CD4-positive, alpha-beta T cell (primary cell): ENCODE measurements around the gene ARFGEF3. TPM values are rescaled to one million over a fixed set of nuclear protein-coding genes. Genes with fewer than 3 reads are reported as not detected.

Source experiments
- ATAC-seq: fragments of 200-7000 bp; cut with Tn5 transposase; one replicate; pipeline ENCODE4 v1.10.0; 2022; ENCODE audit warnings: mild to moderate bottlenecking; ENCODE audit not compliant: poor library complexity
- CTCF ChIA-PET: fragments of 350-600 bp; sonication (Branson Sonifier 250); formaldehyde crosslinking; loops from one replicate; lab custom pipeline; 2021; ENCODE audit warnings: antibody characterized with exemption, inconsistent platforms; lab: Charles Lee
- POLR2A ChIA-PET: fragments of 350-600 bp; sonication (Branson Sonifier 250); formaldehyde crosslinking; loops from one replicate; lab custom pipeline; 2021; ENCODE audit warnings: antibody characterized with exemption, inconsistent platforms; lab: Charles Lee
- DNase-seq, 14 experiments: peaks; one replicate each; pipeline ENCODE4 v3.0.0-alpha.2; 2013 to 2020; ENCODE audit warnings: mixed read lengths in 2 of 14
- H3K27ac ChIP-seq, 2 donors: one replicate each; pipeline versions ENCODE4 v1.5.1 to v1.7.0; 2013; ENCODE audit warnings: low read length in 2 of 2, low read depth in 1 of 2, mild to moderate bottlenecking in 1 of 2
- H3K27me3 ChIP-seq, 2 experiments: 1 replicate in 1 of 2; 2 replicates in 1 of 2; pipeline versions ENCODE4 v1.6.1 to v1.7.0; 2013; ENCODE audit warnings: low read length in 2 of 2, control low read depth in 1 of 2, mild to moderate bottlenecking in 1 of 2, moderate library complexity in 1 of 2; ENCODE audit not compliant: insufficient read depth in 2 of 2, control insufficient read depth in 1 of 2
- H3K36me3 ChIP-seq: one replicate; pipeline ENCODE4 v1.6.1; 2013; ENCODE audit warnings: low read length, control low read depth; ENCODE audit not compliant: insufficient read depth
- H3K4me1 ChIP-seq: one replicate; pipeline ENCODE4 v1.6.1; 2013; ENCODE audit warnings: low read length, control low read depth; ENCODE audit not compliant: insufficient read depth
- H3K4me3 ChIP-seq: one replicate; pipeline ENCODE4 v1.5.1; 2013; ENCODE audit warnings: mild to moderate bottlenecking, low read length, moderate library complexity
- H3K9me3 ChIP-seq, 2 experiments: 1 replicate in 1 of 2; 2 replicates in 1 of 2; pipeline versions ENCODE4 v1.6.1 to v1.7.0; 2013; ENCODE audit warnings: low read length in 2 of 2, mild to moderate bottlenecking in 2 of 2, control low read depth in 1 of 2, moderate library complexity in 1 of 2; ENCODE audit not compliant: control insufficient read depth in 1 of 2, insufficient read depth in 1 of 2
- H3K27ac Mint-ChIP-seq: one replicate; pipeline ENCODE4 v1.8.0; 2020; ENCODE audit warnings: mixed read lengths
- H3K27me3 Mint-ChIP-seq: one replicate; pipeline ENCODE4 v1.8.0; 2021; ENCODE audit warnings: mixed read lengths
- H3K36me3 Mint-ChIP-seq: one replicate; pipeline ENCODE4 v1.8.0; 2021; ENCODE audit warnings: low read depth, mixed read lengths
- H3K4me1 Mint-ChIP-seq: one replicate; pipeline ENCODE4 v1.8.0; 2021; ENCODE audit warnings: low read depth, mixed read lengths
- H3K4me3 Mint-ChIP-seq: one replicate; pipeline ENCODE4 v1.8.0; 2020; ENCODE audit warnings: mild to moderate bottlenecking, mixed read lengths
- H3K9me3 Mint-ChIP-seq: one replicate; pipeline ENCODE4 v1.8.0; 2020; ENCODE audit warnings: mixed read lengths
- intact Hi-C, 2 experiments: fragments of 100-400 bp; cut with DNase I in 1 of 2; cut with micrococcal nuclease in 1 of 2; formaldehyde crosslinking; loops; one replicate each; pipeline versions ENCODE4 v1.15.1 to v1.9.0; 2023 to 2025; cut with DNase I, micrococcal nuclease
- total RNA-seq, 174 experiments: library from RNA in 2 of 174; stranded (reverse) in 2 of 174; gene quantifications; one replicate each; pipeline ENCODE4 v1.2.3 and lab custom pipeline; 2021 to 2026
- TF ChIP-seq, protein P1 (sequence below): fragments of 200-600 bp; IDR thresholded peaks from one replicate; pipeline ENCODE4 v1.8.0; 2022; ENCODE audit warnings: antibody characterized with exemption, mild to moderate bottlenecking

ARFGEF3 gene
- total RNA-seq, 2 experiments from 2014 or later: not detected

DNA sequence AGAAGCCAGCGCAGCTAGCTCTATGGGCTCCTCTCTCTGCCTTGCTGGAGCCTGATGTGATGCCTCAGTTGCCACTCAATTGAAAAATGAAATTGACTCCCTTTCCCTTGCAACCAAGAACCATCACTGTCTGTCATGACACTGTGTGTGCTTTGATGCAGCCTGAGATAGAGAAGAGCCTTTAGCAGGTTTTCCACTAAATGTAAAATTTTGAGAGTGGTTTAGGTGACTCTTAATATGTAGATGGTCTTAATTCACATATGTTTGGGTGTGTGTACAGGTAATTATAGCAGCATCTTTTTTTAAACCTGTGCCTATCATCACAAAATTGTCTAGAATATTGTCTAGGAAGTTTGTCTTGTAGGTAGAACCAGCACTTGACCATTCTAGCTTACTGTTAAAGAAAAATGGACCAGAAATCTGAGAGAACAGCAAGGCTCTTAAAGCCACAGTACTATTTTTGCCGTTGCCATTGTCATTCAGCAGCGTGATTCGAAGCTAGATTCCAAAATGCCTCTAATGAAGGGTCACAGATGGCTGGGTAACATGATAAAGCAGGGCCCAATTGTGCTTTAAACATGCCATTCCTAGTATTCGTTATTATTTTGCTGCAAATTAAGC lies 1.3 kb downstream of the ARFGEF3 start:
- ChIA-PET POLR2A (no interaction called here), CTCF (no interaction called here)
- peaks cover 16% of the 10 kb centered on the region for H3K4me1 ChIP-seq
- no peak overlapping the region for H3K27ac Mint-ChIP-seq
- H3K36me3 ChIP-seq: no peaks in the 10 kb centered on the region
- H3K9me3 ChIP-seq: peaks cover 0 to 9% of the 10 kb centered on the region in 2 experiments
- intact Hi-C loops: no loop called here
- no peak for DNase-seq
- H3K36me3 Mint-ChIP-seq: no peaks in the 10 kb centered on the region
- H3K27me3 ChIP-seq: peaks cover 43 to 82% of the 10 kb centered on the region in 2 experiments
- no peak overlapping the region for H3K4me3 ChIP-seq
- peak overlapping the region; percentile 58 for H3K4me3 Mint-ChIP-seq
- peaks cover 15% of the 10 kb centered on the region for H3K4me1 Mint-ChIP-seq
- no peak overlapping the region for H3K27ac ChIP-seq
- H3K9me3 Mint-ChIP-seq: no peaks in the 10 kb centered on the region
- peaks cover 84% of the 10 kb centered on the region for H3K27me3 Mint-ChIP-seq
- ATAC-seq: no peak
- TF ChIP-seq, protein P1, sequence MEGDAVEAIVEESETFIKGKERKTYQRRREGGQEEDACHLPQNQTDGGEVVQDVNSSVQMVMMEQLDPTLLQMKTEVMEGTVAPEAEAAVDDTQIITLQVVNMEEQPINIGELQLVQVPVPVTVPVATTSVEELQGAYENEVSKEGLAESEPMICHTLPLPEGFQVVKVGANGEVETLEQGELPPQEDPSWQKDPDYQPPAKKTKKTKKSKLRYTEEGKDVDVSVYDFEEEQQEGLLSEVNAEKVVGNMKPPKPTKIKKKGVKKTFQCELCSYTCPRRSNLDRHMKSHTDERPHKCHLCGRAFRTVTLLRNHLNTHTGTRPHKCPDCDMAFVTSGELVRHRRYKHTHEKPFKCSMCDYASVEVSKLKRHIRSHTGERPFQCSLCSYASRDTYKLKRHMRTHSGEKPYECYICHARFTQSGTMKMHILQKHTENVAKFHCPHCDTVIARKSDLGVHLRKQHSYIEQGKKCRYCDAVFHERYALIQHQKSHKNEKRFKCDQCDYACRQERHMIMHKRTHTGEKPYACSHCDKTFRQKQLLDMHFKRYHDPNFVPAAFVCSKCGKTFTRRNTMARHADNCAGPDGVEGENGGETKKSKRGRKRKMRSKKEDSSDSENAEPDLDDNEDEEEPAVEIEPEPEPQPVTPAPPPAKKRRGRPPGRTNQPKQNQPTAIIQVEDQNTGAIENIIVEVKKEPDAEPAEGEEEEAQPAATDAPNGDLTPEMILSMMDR: no peak

DNA sequence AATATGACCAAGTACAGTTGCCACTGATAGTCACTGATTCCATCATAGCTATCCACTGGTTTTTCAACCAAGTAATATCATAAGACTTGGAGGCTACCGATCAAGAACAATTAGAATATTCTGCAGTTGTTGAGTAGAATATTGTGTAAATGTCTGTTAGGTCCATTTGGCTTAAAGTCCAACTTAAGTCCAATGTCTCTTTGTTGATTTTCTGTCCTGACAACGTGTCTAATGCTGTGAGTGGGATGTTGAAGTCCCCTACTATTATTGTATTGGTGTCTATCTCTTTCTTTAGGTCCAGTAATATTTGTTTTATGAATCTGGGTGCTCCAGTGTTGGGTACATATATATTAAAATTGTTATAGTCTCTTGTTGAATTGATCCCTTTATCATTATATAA lies 13.9 kb downstream of the ARFGEF3 start:
- ATAC-seq: no peak
- TF ChIP-seq, protein P1: no peak
- H3K4me3 Mint-ChIP-seq: no peak overlapping the region
- Histone ChIP-seq H3K27ac (no peak overlapping the region), H3K27me3 (peaks cover 4 to 13% of the 10 kb centered on the region in 2 experiments), H3K4me1 (no peaks in the 10 kb centered on the region), H3K4me3 (no peak overlapping the region), H3K9me3 (peaks cover 9 to 19% of the 10 kb centered on the region in 2 experiments), H3K36me3 (no peaks in the 10 kb centered on the region)
- H3K27me3 Mint-ChIP-seq: peaks cover 39% of the 10 kb centered on the region
- no peak overlapping the region for H3K27ac Mint-ChIP-seq
- no peaks in the 10 kb centered on the region for H3K4me1 Mint-ChIP-seq
- POLR2A ChIA-PET: no interaction called here
- CTCF ChIA-PET: no interaction called here
- no peak for DNase-seq
- H3K36me3 Mint-ChIP-seq: peaks cover 4% of the 10 kb centered on the region
- H3K9me3 Mint-ChIP-seq: peaks cover 19% of the 10 kb centered on the region
- intact Hi-C loops: no loop called here

DNA sequence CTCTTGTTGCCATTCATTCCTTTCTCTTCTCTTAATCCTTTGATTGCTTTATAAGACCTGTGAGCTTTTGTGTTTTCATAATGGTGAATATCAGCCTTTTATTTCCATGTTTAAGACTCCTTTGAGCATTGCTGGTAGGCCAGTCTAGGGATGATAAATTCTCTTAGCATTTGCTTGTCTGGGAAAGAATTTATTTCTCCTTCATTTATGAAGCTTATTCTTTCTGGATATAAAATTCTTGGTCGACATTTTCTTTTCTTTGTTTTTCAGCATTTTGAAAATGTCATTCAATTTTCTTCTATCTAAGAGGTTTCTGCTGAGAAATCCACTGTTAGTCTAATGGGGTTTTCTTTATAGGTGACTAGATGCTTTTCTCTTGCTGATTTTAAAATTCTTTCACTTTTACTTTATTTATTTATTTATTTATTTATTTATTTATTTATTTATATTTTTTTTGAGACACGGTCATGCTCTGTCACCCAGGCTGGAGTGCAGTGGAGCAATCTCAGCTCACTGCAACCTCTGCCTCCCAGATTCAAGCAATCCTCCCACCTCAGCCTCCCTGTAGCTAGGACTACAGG lies 15.0 kb downstream of the ARFGEF3 start:
- Histone ChIP-seq H3K27ac (no peak overlapping the region), H3K4me3 (no peak overlapping the region), H3K36me3 (no peaks in the 10 kb centered on the region), H3K9me3 (peaks cover 9 to 19% of the 10 kb centered on the region in 2 experiments), H3K4me1 (no peaks in the 10 kb centered on the region), H3K27me3 (peaks cover 4 to 15% of the 10 kb centered on the region in 2 experiments)
- Mint-ChIP-seq H3K9me3 (peaks cover 19% of the 10 kb centered on the region), H3K27me3 (peaks cover 37% of the 10 kb centered on the region), H3K27ac (no peak overlapping the region), H3K4me3 (no peak overlapping the region), H3K4me1 (no peaks in the 10 kb centered on the region), H3K36me3 (peaks cover 4% of the 10 kb centered on the region)
- ATAC-seq (no peak), DNase-seq (no peak)
- ChIA-PET CTCF (no interaction called here), POLR2A (no interaction called here)
- TF ChIP-seq, protein P1: no peak
- intact Hi-C loops: no loop called here
